Measurements from ENCODE around the gene TNNC2. TPM values are rescaled to one million over a fixed set of nuclear protein-coding genes. Genes with fewer than 3 reads are reported as not detected.

The TNNC2 gene
- total and polyA plus RNA-seq, 2 of the 13 experiments (the other 11 are each of a cell fraction or from before 2014, with no cell fraction given): 1.8 to 4.7 TPM

DNA sequence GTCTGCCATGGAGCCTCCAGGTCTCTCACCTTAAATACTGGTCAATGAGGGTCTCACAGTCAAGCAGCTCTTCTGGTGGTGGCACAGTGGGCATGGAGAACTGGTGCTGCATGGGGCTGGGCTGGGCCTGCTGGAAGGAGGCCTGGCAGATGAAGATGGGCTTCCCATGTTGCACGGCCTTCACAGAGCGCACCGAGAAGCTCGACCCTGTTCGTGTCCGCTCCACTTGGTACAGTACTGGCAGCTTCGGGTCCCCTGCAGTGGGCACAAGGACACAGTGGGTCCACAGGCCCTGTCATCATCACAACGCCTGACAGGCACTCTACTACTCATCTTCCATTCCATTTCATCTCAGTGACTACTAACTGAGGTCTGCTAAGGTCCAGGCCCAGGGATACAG is 21.3 kb upstream of the TNNC2 start (continued):
- TF ChIP-seq, protein P1, sequence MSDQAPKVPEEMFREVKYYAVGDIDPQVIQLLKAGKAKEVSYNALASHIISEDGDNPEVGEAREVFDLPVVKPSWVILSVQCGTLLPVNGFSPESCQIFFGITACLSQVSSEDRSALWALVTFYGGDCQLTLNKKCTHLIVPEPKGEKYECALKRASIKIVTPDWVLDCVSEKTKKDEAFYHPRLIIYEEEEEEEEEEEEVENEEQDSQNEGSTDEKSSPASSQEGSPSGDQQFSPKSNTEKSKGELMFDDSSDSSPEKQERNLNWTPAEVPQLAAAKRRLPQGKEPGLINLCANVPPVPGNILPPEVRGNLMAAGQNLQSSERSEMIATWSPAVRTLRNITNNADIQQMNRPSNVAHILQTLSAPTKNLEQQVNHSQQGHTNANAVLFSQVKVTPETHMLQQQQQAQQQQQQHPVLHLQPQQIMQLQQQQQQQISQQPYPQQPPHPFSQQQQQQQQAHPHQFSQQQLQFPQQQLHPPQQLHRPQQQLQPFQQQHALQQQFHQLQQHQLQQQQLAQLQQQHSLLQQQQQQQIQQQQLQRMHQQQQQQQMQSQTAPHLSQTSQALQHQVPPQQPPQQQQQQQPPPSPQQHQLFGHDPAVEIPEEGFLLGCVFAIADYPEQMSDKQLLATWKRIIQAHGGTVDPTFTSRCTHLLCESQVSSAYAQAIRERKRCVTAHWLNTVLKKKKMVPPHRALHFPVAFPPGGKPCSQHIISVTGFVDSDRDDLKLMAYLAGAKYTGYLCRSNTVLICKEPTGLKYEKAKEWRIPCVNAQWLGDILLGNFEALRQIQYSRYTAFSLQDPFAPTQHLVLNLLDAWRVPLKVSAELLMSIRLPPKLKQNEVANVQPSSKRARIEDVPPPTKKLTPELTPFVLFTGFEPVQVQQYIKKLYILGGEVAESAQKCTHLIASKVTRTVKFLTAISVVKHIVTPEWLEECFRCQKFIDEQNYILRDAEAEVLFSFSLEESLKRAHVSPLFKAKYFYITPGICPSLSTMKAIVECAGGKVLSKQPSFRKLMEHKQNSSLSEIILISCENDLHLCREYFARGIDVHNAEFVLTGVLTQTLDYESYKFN (CRISPR knock-in tag; conservative IDR thresholded peaks at IDR 0.05): no peak
- TF ChIP-seq, protein P2, sequence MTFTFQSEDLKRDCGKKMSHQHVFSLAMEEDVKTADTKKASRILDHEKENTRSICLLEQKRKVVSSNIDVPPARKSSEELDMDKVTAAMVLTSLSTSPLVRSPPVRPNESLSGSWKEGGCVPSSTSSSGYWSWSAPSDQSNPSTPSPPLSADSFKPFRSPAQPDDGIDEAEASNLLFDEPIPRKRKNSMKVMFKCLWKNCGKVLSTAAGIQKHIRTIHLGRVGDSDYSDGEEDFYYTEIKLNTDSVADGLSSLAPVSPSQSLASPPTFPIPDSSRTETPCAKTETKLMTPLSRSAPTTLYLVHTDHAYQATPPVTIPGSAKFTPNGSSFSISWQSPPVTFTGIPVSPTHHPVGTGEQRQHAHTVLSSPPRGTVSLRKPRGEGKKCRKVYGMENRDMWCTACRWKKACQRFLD (CRISPR knock-in tag; IDR thresholded peaks at IDR 0.05; ENCODE audit: borderline replicate concordance): no peak
- no peak for TF ChIP-seq ZMYM4 (CRISPR knock-in tag; IDR thresholded peaks at IDR 0.05)
- no peak for TF ChIP-seq ZNF101 (CRISPR knock-in tag; IDR thresholded peaks at IDR 0.05; ENCODE audit: borderline replicate concordance, low read depth)
- TF ChIP-seq ZNF143 (CRISPR knock-in tag; IDR thresholded peaks at IDR 0.05): no peak

DNA sequence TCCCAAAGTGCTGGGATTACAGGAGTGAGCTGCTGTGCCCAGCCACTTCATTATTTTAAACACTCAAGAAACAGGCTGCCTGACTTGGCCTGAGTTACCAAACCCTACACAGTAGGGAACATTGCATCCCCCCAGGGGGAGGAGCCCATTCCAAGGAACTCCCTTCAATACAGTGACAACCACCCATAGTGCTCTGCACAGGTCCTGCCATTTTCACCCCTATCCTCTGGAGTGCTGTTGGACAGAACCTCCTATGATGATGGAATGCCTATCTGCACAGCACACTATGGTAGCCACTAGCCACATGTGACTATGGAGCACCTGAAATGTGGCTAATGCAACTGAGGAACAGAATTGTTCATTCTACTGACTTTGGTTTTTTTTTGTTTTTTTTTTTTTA is 18.3 kb upstream of the TNNC2 start:
- POLR2A ChIA-PET: interaction anchor here (1.6 kb wide), 1 partner anchor 12 kb away, joined by 5 read pairs; the partner anchor contains the start of gene SNX21

More for the DNA sequence above, 18.3 kb upstream of the TNNC2 start:
- CTCF ChIA-PET (ENCODE audit: low intra/inter-chr PET ratio, low total read pairs): no interaction called here
- Histone ChIP-seq H3K27me3 (ENCODE audit: control insufficient read depth in 1 of 2, insufficient read depth in 2 of 2, low read length in 2 of 2) (no peaks in the 10 kb centered on the region), H3K4me2 (ENCODE audit: low read depth, low read length) (no peak overlapping the region), H3K36me3 (replicated peaks in 1 of 2; ENCODE audit: control insufficient read depth in 1 of 2, insufficient read depth in 2 of 2, low read length in 2 of 2) (peaks cover 23 to 44% of the 10 kb centered on the region in 2 experiments), H3K79me2 (ENCODE audit: insufficient read depth, low read length) (no peaks in the 10 kb centered on the region), H3K9ac (ENCODE audit: insufficient read depth, low read depth, low read length) (no peak overlapping the region), H3K4me1 (ENCODE audit: insufficient read depth, low read length) (peaks cover 4% of the 10 kb centered on the region; the same call in 1 of the 2 replicates), H2AFZ (ENCODE audit: low read length) (no peak overlapping the region), H3K4me3 (replicated peaks in 1 of 3; ENCODE audit: insufficient read depth in 1 of 3, low read depth in 2 of 3, low read length in 3 of 3) (no peak overlapping the region), H4K20me1 (ENCODE audit: insufficient read depth, low read length) (no peaks in the 10 kb centered on the region), H3K9me3 (ENCODE audit: low read length) (no peaks in the 10 kb centered on the region), H3K27ac (ENCODE audit: extremely low read length, insufficient read depth, low read length) (no peak overlapping the region)
- DNase-seq (ENCODE audit: low spot score) (no peak), ATAC-seq (no peak; the same call in 2 of the 3 replicates), FAIRE-seq (peak; percentile 42)
- in situ Hi-C loops (cut with HindIII; ENCODE audit: extremely low pct_ligation_motif_present, low pct_unique_long_range_greater_than_20kb): no loop called here
- intact Hi-C loops (cut with micrococcal nuclease; ENCODE audit: unreplicated experiment): no loop called here
- no peak for TF ChIP-seq ZNF619 (CRISPR knock-in tag; IDR thresholded peaks at IDR 0.05)
- TF ChIP-seq TEAD3 (CRISPR knock-in tag; optimal IDR thresholded peaks at IDR 0.05; ENCODE audit: borderline replicate concordance): peak; percentile 30
- no TSS peak for BruUV-seq (replicated peaks)
